Osteocyte (in vitro differentiated cells): ENCODE data around the gene CACNG4. TPM values are rescaled to one million over a fixed set of nuclear protein-coding genes. Genes with fewer than 3 reads are reported as not detected.

ENCODE experiments used
- DNase-seq: peaks from one replicate; pipeline ENCODE4 v3.0.0; 2021; ENCODE audit warnings: mixed read lengths; ENCODE audit not compliant: unreplicated experiment; ENCODE audit errors: extremely low spot score
- H3K27ac Mint-ChIP-seq: one replicate; pipeline ENCODE4 v1.8.0; 2021; ENCODE audit warnings: mild to moderate bottlenecking, mixed read lengths; ENCODE audit not compliant: unreplicated experiment
- H3K27me3 Mint-ChIP-seq: one replicate; pipeline ENCODE4 v1.8.0; 2021; ENCODE audit warnings: mixed read lengths; ENCODE audit not compliant: unreplicated experiment
- H3K36me3 Mint-ChIP-seq: one replicate; pipeline ENCODE4 v1.8.0; 2021; ENCODE audit warnings: mixed read lengths; ENCODE audit not compliant: unreplicated experiment
- H3K4me1 Mint-ChIP-seq: one replicate; pipeline ENCODE4 v1.8.0; 2021; ENCODE audit warnings: mixed read lengths; ENCODE audit not compliant: unreplicated experiment
- H3K4me3 Mint-ChIP-seq: one replicate; pipeline ENCODE4 v1.8.0; 2021; ENCODE audit warnings: mild to moderate bottlenecking, moderate library complexity, mixed read lengths; ENCODE audit not compliant: unreplicated experiment
- H3K9me3 Mint-ChIP-seq: one replicate; pipeline ENCODE4 v1.8.0; 2021; ENCODE audit warnings: mixed read lengths; ENCODE audit not compliant: unreplicated experiment
- total RNA-seq: library from RNA; stranded (reverse); gene quantifications from 2 replicates; pipeline ENCODE4 v1.2.1, GENCODE V29; 2021
- TF ChIP-seq, protein P1 (sequence below): fragments of 200-600 bp; sonication (generic); IDR thresholded peaks from 2 replicates; pipeline ENCODE4 v1.5.0; 2021; ENCODE audit warnings: antibody characterized with exemption, mild to moderate bottlenecking, moderate library complexity

The CACNG4 gene
- total RNA-seq, 1 donor from 2014 or later = 5.6 TPM

DNA sequence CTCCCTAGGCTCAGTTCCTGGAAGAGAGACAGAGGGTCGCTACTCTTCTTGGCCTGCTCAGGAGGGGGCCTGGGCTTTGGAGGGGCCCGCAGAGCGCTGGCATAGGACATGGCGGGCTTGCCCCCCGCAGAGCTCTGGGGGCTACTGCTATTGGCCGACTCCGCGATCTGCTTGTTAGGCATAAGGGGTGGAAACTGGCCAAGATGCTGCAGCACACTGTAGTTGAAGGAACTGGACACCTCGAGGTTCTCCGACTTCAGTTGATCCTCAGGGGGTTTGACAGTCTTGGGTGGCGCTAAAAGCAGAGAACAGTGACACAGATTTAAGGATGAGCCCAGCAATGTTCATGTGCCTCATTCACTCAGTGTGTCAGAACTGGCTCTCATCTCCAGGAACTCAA, 113.8 kb downstream of the CACNG4 start:
- Mint-ChIP-seq H3K4me3 (no peak overlapping the region), H3K4me1 (peaks cover 2% of the 10 kb centered on the region), H3K9me3 (no peaks in the 10 kb centered on the region), H3K36me3 (peaks cover 38% of the 10 kb centered on the region), H3K27ac (no peak overlapping the region), H3K27me3 (no peaks in the 10 kb centered on the region)
- TF ChIP-seq, protein P1, sequence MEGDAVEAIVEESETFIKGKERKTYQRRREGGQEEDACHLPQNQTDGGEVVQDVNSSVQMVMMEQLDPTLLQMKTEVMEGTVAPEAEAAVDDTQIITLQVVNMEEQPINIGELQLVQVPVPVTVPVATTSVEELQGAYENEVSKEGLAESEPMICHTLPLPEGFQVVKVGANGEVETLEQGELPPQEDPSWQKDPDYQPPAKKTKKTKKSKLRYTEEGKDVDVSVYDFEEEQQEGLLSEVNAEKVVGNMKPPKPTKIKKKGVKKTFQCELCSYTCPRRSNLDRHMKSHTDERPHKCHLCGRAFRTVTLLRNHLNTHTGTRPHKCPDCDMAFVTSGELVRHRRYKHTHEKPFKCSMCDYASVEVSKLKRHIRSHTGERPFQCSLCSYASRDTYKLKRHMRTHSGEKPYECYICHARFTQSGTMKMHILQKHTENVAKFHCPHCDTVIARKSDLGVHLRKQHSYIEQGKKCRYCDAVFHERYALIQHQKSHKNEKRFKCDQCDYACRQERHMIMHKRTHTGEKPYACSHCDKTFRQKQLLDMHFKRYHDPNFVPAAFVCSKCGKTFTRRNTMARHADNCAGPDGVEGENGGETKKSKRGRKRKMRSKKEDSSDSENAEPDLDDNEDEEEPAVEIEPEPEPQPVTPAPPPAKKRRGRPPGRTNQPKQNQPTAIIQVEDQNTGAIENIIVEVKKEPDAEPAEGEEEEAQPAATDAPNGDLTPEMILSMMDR = no peak
- DNase-seq = no peak

DNA sequence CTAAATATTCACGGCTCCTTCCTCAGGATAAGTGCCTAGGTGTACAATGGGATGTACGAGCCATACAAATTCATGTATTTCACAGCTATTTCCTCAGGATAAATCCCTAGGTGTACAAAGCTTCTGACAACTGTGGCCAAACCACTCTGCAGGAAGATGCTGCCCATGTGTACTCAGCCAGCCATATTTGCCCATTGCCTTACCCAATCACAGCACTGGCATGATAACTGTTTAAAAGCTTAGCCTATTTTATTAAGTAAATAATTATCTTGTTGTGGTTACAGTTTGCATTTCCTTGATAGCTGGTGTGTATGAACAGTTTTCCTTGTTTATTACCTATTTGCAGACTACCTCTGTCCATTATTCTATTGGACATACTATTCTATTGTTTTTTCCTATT, 115.0 kb downstream of the CACNG4 start:
- Mint-ChIP-seq H3K4me1 (peaks cover 2% of the 10 kb centered on the region), H3K9me3 (no peaks in the 10 kb centered on the region), H3K27ac (no peak overlapping the region), H3K36me3 (peaks cover 39% of the 10 kb centered on the region), H3K4me3 (no peak overlapping the region), H3K27me3 (no peaks in the 10 kb centered on the region)
- no peak for DNase-seq
- TF ChIP-seq, protein P1 = no peak

DNA sequence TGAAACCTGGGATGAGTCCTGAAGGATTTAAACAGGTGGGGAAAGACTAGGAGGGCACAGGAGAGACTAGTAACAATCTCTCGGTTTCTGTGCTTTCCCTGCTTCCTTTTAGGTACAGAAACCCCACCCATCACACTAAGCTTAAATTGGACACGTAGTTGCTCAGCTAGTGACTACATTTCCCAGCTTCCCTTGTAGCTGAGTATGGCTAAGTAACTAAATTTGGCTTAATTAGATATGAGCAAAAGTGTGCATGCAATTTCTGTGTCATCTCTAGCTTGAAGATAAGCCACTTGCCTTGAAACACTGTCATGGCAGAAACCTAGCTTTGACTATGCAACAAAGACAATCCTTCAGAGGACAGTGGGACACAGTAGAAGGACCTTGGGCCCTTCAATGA, 116.3 kb downstream of the CACNG4 start:
- Mint-ChIP-seq H3K4me1 (peaks cover 2% of the 10 kb centered on the region), H3K27me3 (no peaks in the 10 kb centered on the region), H3K36me3 (peaks cover 47% of the 10 kb centered on the region), H3K9me3 (no peaks in the 10 kb centered on the region), H3K4me3 (no peak overlapping the region), H3K27ac (no peak overlapping the region)
- TF ChIP-seq, protein P1 = no peak
- no peak for DNase-seq

DNA sequence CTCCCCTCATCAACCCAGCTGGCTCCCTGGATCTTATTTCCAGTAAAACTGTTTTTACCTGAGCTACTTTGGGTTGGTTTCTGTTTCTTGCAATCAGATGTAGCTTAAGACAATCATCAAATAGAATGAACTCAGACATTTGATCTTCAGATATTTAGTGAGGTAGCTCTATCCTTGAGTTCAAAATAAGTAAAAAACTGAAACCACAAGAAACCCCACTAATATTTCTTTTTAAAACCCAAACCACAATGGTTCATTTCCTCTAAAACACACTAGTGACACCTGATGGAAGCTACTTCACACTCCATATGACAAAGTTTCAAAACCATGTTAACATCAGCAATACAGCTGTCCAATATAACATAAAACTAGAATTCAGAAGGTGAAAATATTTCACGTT, 117.6 kb downstream of the CACNG4 start:
- Mint-ChIP-seq H3K4me3 (no peak overlapping the region), H3K27me3 (no peaks in the 10 kb centered on the region), H3K9me3 (no peaks in the 10 kb centered on the region), H3K36me3 (peaks cover 46% of the 10 kb centered on the region), H3K27ac (no peak overlapping the region), H3K4me1 (peaks cover 2% of the 10 kb centered on the region)
- TF ChIP-seq, protein P1 = no peak
- DNase-seq = no peak

Other genes starting within 250 kb of the CACNG4 start
- gene CACNG5, start 129.6 kb upstream of the CACNG4 start, total RNA-seq = not detected in 2 replicates
- not detected in 2 replicates for gene CACNG1, start 79.8 kb downstream of the CACNG4 start, total RNA-seq